ENCODE data around the gene RGS3. TPM values are rescaled to one million over a fixed set of nuclear protein-coding genes. Genes with fewer than 3 reads are reported as not detected.

Gene RGS3
- total RNA-seq, 1 donor from 2014 or later: 92.5 TPM

DNA sequence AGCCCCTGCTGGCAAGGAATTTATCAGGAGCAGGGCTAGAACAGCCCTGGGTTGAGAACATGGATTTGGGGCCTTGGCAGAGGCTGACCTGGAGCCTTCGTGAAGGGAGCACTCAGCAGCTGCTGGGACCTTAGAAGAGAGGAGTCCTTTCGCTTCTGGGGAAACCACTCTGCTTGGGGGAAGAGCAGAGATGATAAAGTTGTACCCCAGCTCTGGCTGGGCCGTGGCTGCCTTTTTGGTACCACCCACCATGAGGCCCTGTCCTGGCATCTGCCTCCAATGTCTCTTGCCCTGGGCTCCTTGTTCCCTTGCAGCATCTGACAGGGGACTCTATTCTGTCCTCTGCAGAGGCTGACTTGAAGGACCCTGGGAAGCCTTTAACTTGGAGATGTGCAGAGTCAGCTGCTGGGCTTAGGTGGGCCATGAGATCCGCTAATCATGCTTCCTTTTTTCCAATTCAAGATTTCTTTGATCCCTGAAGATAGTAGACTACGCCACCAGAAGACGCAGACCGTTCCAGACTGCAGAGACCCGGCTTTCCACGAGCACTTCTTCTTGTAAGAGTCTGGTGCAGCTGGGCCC, 20.2 kb downstream of the RGS3 start:
- Mint-ChIP-seq H3K36me3 (ENCODE audit: low read depth, unreplicated experiment) (no peaks in the 10 kb centered on the region), H3K4me1 (ENCODE audit: low read depth, unreplicated experiment) (peaks cover 8% of the 10 kb centered on the region), H3K4me3 (ENCODE audit: unreplicated experiment) (no peak overlapping the region), H3K27ac (ENCODE audit: unreplicated experiment) (no peak overlapping the region), H3K9me3 (ENCODE audit: unreplicated experiment) (peaks cover 10% of the 10 kb centered on the region), H3K27me3 (ENCODE audit: low read depth, unreplicated experiment) (peaks cover 11% of the 10 kb centered on the region)
- Histone ChIP-seq H3K27me3 (ENCODE audit: insufficient read depth, low read length) (no peaks in the 10 kb centered on the region), H3K4me3 (ENCODE audit: insufficient read depth, low read depth, low read length) (no peak overlapping the region), H3K4me1 (ENCODE audit: insufficient read depth, low read length) (peaks cover 19% of the 10 kb centered on the region), H4K20me1 (ENCODE audit: insufficient read depth, low read length) (no peaks in the 10 kb centered on the region), H3K27ac (ENCODE audit: low read depth, low read length) (no peak overlapping the region), H2AFZ (ENCODE audit: low read depth, low read length) (no peak overlapping the region), H3K36me3 (ENCODE audit: insufficient read depth, low read length) (no peaks in the 10 kb centered on the region), H3K4me2 (ENCODE audit: low read length) (no peak overlapping the region), H3K9ac (ENCODE audit: low read length) (no peak overlapping the region), H3K79me2 (ENCODE audit: insufficient read depth, low read length) (no peaks in the 10 kb centered on the region), H3K9me3 (ENCODE audit: insufficient read depth, low read depth, low read length) (no peaks in the 10 kb centered on the region)
- no peak for FAIRE-seq
- no peak for DNase-seq (ENCODE audit: low read depth)
- TF ChIP-seq EZH2 (IDR thresholded peaks at IDR 0.05; ENCODE audit: insufficient read depth, low read length) (no peak), CTCF (IDR thresholded peaks at IDR 0.05; ENCODE audit: insufficient read depth, low read depth, low read length) (no peak)

- H3K27ac Mint-ChIP-seq (ENCODE audit: unreplicated experiment): no peak overlapping the region
- no peak overlapping the region for H3K27ac ChIP-seq (ENCODE audit: low read depth, low read length)
- H3K36me3 Mint-ChIP-seq (ENCODE audit: low read depth, unreplicated experiment): no peaks in the 10 kb centered on the region
- H2AFZ ChIP-seq (ENCODE audit: low read depth, low read length): no peak overlapping the region
- DNase-seq (ENCODE audit: low read depth) (no peak), FAIRE-seq (no peak)
- H3K36me3 ChIP-seq (ENCODE audit: insufficient read depth, low read length): no peaks in the 10 kb centered on the region
- no peaks in the 10 kb centered on the region for H4K20me1 ChIP-seq (ENCODE audit: insufficient read depth, low read length)
- peaks cover 19% of the 10 kb centered on the region for H3K4me1 ChIP-seq (ENCODE audit: insufficient read depth, low read length)
- no peaks in the 10 kb centered on the region for H3K27me3 ChIP-seq (ENCODE audit: insufficient read depth, low read length)
- no peak overlapping the region for H3K4me3 Mint-ChIP-seq (ENCODE audit: unreplicated experiment)
- H3K4me1 Mint-ChIP-seq (ENCODE audit: low read depth, unreplicated experiment): peaks cover 8% of the 10 kb centered on the region
- TF ChIP-seq CTCF (IDR thresholded peaks at IDR 0.05; ENCODE audit: insufficient read depth, low read depth, low read length): no peak
- peaks cover 10% of the 10 kb centered on the region for H3K9me3 Mint-ChIP-seq (ENCODE audit: unreplicated experiment)
- H3K4me3 ChIP-seq (ENCODE audit: insufficient read depth, low read depth, low read length): no peak overlapping the region
- H3K9me3 ChIP-seq (ENCODE audit: insufficient read depth, low read depth, low read length): no peaks in the 10 kb centered on the region
- H3K27me3 Mint-ChIP-seq (ENCODE audit: low read depth, unreplicated experiment): peaks cover 9% of the 10 kb centered on the region
- no peak overlapping the region for H3K4me2 ChIP-seq (ENCODE audit: low read length)
- no peak overlapping the region for H3K9ac ChIP-seq (ENCODE audit: low read length)
- H3K79me2 ChIP-seq (ENCODE audit: insufficient read depth, low read length): no peaks in the 10 kb centered on the region
Measured at GRCh38 chr9:113484258-113484730, 20.8 kb downstream of the RGS3 start.

GRCh38 chr9:113485761-113486115, 22.2 kb downstream of the RGS3 start:
- Mint-ChIP-seq H3K27me3 (ENCODE audit: low read depth, unreplicated experiment) (peaks cover 7% of the 10 kb centered on the region), H3K9me3 (ENCODE audit: unreplicated experiment) (peaks cover 6% of the 10 kb centered on the region), H3K27ac (ENCODE audit: unreplicated experiment) (no peak overlapping the region), H3K4me3 (ENCODE audit: unreplicated experiment) (no peak overlapping the region), H3K36me3 (ENCODE audit: low read depth, unreplicated experiment) (no peaks in the 10 kb centered on the region), H3K4me1 (ENCODE audit: low read depth, unreplicated experiment) (peaks cover 8% of the 10 kb centered on the region)
- H4K20me1 ChIP-seq (ENCODE audit: insufficient read depth, low read length): no peaks in the 10 kb centered on the region
- H2AFZ ChIP-seq (ENCODE audit: low read depth, low read length): no peak overlapping the region
- no peak overlapping the region for H3K9ac ChIP-seq (ENCODE audit: low read length)
- H3K4me3 ChIP-seq (ENCODE audit: insufficient read depth, low read depth, low read length): no peak overlapping the region
- no peak for DNase-seq (ENCODE audit: low read depth)
- no peaks in the 10 kb centered on the region for H3K79me2 ChIP-seq (ENCODE audit: insufficient read depth, low read length)
- peak overlapping the region; percentile 7 for H3K27ac ChIP-seq (ENCODE audit: low read depth, low read length)
- no peak for TF ChIP-seq EZH2 (IDR thresholded peaks at IDR 0.05; ENCODE audit: insufficient read depth, low read length)
- TF ChIP-seq CTCF (IDR thresholded peaks at IDR 0.05; ENCODE audit: insufficient read depth, low read depth, low read length): no peak
- H3K9me3 ChIP-seq (ENCODE audit: insufficient read depth, low read depth, low read length): no peaks in the 10 kb centered on the region
- H3K27me3 ChIP-seq (ENCODE audit: insufficient read depth, low read length): no peaks in the 10 kb centered on the region
- H3K36me3 ChIP-seq (ENCODE audit: insufficient read depth, low read length): no peaks in the 10 kb centered on the region
- peaks cover 19% of the 10 kb centered on the region for H3K4me1 ChIP-seq (ENCODE audit: insufficient read depth, low read length)
- H3K4me2 ChIP-seq (ENCODE audit: low read length): peak overlapping the region; percentile 38
- no peak for FAIRE-seq

All from astrocyte (in vitro differentiated cells and primary cell).